Sigmoid colon (tissue), 7 donors: ENCODE data around the gene RAET1L. TPM values are rescaled to one million over a fixed set of nuclear protein-coding genes. Genes with fewer than 3 reads are reported as not detected.
A peak's percentile ranks its signal among the peaks of the same experiment; 100 is the strongest.
"Not testable (repeated sequence)": the region's sequence is repeated elsewhere in the genome, so short reads cannot be mapped to it uniquely, and the experiment has no call there.

Source experiments
- DNase-seq: peaks from one replicate; pipeline ENCODE4 v3.0.0-alpha.2; 2019
- H3K27ac ChIP-seq, 4 donors: fragments of 200-600 bp; sonication (generic); one replicate each; pipeline ENCODE4 v1.5.1; 2016 to 2019; ENCODE audit warnings: mild to moderate bottlenecking in 1 of 4
- H3K27me3 ChIP-seq, 3 donors: fragments of 200-600 bp; sonication (generic); one replicate each; pipeline ENCODE4 v1.5.1; 2019; ENCODE audit warnings: mild to moderate bottlenecking in 1 of 3
- H3K36me3 ChIP-seq, 4 donors: fragments of 200-600 bp; sonication (generic); one replicate each; pipeline ENCODE4 v1.5.1; 2016 to 2019
- H3K4me1 ChIP-seq, 4 donors: fragments of 200-600 bp; sonication (generic); one replicate each; pipeline ENCODE4 v1.5.1; 2017 to 2019
- H3K4me3 ChIP-seq, 4 donors: fragments of 200-600 bp; sonication (generic); one replicate each; pipeline ENCODE4 v1.5.1; 2017 to 2019; ENCODE audit warnings: mild to moderate bottlenecking in 2 of 4, moderate library complexity in 1 of 4
- H3K9me3 ChIP-seq, 4 donors: fragments of 200-600 bp in 3 of 4; sonication (generic) in 3 of 4; one replicate each; pipeline versions ENCODE4 v1.5.1 to v1.6.1; 2013 to 2019
- EP300 ChIP-seq, 4 donors: sonication (generic); formaldehyde crosslinking; IDR thresholded peaks; one replicate each; pipeline ENCODE4 v1.6.1; 2017; ENCODE audit warnings: antibody characterized with exemption in 4 of 4
- POLR2A ChIP-seq, 2 donors: fragments of 450-650 bp; IDR thresholded peaks; one replicate each; pipeline ENCODE4 v1.6.1; 2016; ENCODE audit warnings: antibody characterized with exemption in 2 of 2, mild to moderate bottlenecking in 2 of 2, moderate library complexity in 2 of 2
- POLR2AphosphoS5 ChIP-seq, 4 donors: sonication (generic); formaldehyde crosslinking; IDR thresholded peaks; one replicate each; pipeline ENCODE4 v1.6.1; 2017; ENCODE audit warnings: antibody characterized with exemption in 4 of 4
- WGBS, 2 donors: extraction: QIAGEN DNeasy Blood & Tissue Kit; methylation state at CpG; one replicate each; pipeline ENCODE4 v1.1.7; 2013; 5-methylcytosine and 5-hydroxymethylcytosine counted together
- intact Hi-C: fragments of 100-400 bp; cut with DNase I; formaldehyde crosslinking; loops from one replicate; pipeline ENCODE4 v1.15.1; 2023
- polyA plus RNA-seq, 3 donors: library from polyadenylated mRNA; stranded (reverse); fragments of 200-250 nt; gene quantifications; one replicate each; pipeline ENCODE4 v1.2.3, GENCODE V29; 2013
- total RNA-seq, 4 donors: library from RNA; depleted of rRNA; stranded (reverse); fragments of >200 nt; gene quantifications; one replicate each; pipeline ENCODE4 v1.1.0, GENCODE V29; 2016
- TF ChIP-seq, protein P1 (sequence below), 4 experiments: fragments of 450-650 bp in 3 of 4; fragments of 200-600 bp in 1 of 4; IDR thresholded peaks; one replicate each; pipeline ENCODE4 v1.5.1; 2016 to 2019; ENCODE audit warnings: antibody characterized with exemption in 4 of 4, mild to moderate bottlenecking in 3 of 4, moderate library complexity in 2 of 4
- donor health status: healthy with polysubstance abuse.
- donor health status: Bipolar disorder and iron deficiency.
- donor health status: healthy.

The RAET1L gene, protein sequence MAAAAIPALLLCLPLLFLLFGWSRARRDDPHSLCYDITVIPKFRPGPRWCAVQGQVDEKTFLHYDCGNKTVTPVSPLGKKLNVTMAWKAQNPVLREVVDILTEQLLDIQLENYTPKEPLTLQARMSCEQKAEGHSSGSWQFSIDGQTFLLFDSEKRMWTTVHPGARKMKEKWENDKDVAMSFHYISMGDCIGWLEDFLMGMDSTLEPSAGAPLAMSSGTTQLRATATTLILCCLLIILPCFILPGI
- not detected for total RNA-seq
- not detected for polyA plus RNA-seq

DNA sequence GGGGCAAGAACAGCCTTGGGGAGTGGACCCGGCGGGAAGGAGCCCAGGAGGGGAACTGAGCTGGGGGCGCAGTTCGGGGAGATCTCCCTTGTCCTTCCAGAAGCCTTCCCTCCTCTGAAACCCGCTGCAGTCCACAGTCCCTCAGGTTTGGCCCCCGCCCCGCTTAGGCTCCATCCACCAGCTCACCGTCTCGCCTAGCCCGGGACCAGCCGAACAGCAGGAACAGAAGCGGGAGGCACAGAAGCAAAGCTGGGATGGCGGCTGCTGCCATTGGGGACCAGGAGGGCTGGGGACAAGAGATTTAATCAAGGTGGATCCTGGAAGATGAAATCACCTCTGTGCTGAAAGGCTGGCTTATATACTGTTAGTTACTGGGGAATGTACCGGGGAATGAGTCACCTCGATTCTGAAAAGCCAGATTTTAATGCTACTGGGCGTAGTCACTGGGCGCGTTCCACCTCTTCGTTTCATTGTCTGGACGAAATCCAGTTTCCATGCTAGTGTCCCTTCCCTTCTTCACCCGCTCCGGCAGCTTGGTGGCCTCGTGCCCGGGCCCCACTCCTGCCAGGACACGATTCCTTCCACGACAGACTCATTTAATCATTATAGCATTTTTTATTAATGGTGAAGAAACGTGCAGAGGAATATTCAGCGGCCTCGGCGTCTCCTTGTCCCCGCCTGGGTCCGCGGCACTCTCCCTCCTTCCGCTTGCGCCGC is at the start of gene RAET1L:
RAET1L (minus strand) TSS at position 332 of the 717 bp plus-strand sequence; CDS start at position 271, 61 bp downstream.
- TF ChIP-seq, protein P1, sequence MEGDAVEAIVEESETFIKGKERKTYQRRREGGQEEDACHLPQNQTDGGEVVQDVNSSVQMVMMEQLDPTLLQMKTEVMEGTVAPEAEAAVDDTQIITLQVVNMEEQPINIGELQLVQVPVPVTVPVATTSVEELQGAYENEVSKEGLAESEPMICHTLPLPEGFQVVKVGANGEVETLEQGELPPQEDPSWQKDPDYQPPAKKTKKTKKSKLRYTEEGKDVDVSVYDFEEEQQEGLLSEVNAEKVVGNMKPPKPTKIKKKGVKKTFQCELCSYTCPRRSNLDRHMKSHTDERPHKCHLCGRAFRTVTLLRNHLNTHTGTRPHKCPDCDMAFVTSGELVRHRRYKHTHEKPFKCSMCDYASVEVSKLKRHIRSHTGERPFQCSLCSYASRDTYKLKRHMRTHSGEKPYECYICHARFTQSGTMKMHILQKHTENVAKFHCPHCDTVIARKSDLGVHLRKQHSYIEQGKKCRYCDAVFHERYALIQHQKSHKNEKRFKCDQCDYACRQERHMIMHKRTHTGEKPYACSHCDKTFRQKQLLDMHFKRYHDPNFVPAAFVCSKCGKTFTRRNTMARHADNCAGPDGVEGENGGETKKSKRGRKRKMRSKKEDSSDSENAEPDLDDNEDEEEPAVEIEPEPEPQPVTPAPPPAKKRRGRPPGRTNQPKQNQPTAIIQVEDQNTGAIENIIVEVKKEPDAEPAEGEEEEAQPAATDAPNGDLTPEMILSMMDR (IDR thresholded peaks at IDR 0.05): no peak
- TF ChIP-seq POLR2AphosphoS5 (IDR thresholded peaks at IDR 0.05) (no peak), EP300 (IDR thresholded peaks at IDR 0.05) (no peak), POLR2A (IDR thresholded peaks at IDR 0.05) (no peak)
- 3 to 6% methylated on average over 36 of the region's 36 CpGs for WGBS, 2 donors
- Histone ChIP-seq H3K36me3 (no peaks in the 10 kb centered on the region), H3K4me3 (peak within 1 kb of the TSS in 3 of 4 donors; percentile 7 to 42 (median 39)), H3K9me3 (no peaks in the 10 kb centered on the region), H3K27me3 (peaks cover 7 to 41% (median 22%) of the 10 kb centered on the region in 3 donors), H3K27ac (no peak within 1 kb of the TSS), H3K4me1 (peaks cover 0 to 15% (median 14%) of the 10 kb centered on the region in 4 donors)
- intact Hi-C loops: no loop called here
- DNase-seq: no peak

DNA sequence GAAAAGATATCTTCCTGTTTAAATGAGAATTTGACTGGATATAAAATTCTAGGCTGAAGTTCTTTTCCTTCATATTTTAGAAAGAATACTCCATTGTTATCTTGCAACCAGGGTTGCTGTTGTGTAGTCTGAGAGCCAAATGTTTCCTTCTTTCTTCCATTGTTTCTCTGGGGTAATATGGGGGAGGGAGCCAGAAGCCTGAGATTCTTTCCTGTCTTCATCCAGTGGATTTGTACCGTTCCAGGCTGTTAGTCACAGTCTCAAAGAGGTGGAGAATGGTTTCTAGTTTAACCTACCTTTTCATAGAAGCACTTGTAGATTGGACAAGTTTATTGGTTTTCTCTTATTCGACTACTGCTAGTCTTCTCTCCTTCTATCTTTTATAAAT is 49.7 kb upstream of the RAET1L start:
- Histone ChIP-seq H3K9me3 (no peaks in the 10 kb centered on the region), H3K36me3 (no peaks in the 10 kb centered on the region), H3K4me1 (no peaks in the 10 kb centered on the region), H3K27me3 (no peaks in the 10 kb centered on the region), H3K27ac (no peak overlapping the region), H3K4me3 (no peak overlapping the region)
- DNase-seq: no peak
- intact Hi-C loops: no loop called here
- WGBS, 2 donors: 21 to 60% methylated on average over 2 of the region's 2 CpGs
- TF ChIP-seq, protein P1 (IDR thresholded peaks at IDR 0.05): no peak
- TF ChIP-seq EP300 (IDR thresholded peaks at IDR 0.05) (no peak), POLR2A (IDR thresholded peaks at IDR 0.05) (no peak), POLR2AphosphoS5 (IDR thresholded peaks at IDR 0.05) (no peak)

DNA sequence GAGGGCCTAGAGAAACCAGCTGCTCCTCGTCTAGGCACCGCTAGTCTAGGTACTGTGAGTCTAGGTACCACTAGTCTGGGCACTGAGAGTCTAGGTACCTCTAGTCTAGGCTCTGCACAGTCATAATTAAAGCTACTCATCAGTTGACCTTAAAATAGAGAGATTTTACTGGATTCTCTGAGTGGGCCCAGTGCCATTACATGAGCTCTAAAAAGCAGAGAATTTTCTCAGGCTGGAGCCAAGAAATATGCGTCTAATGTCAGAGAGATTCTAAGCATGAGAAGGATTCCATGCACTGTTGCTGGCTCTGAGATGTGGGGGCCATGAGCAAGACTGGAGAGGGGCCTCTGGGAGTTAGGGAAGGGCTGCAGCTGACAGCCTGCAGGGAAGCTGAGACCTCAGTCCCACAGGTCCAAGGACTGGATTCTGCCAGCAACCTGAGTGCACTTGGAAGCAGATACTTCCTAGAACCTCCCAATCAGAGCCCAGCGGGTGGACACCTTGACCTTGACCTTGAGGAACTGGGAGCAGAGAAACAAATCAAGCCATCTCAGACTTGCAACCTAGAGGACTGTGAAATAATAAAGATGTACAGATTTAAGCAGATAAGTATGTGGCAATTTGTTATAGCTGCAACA is 49.2 kb upstream of the RAET1L start:
- H3K4me3 ChIP-seq, H3K27ac ChIP-seq, intact Hi-C loops, H3K4me1 ChIP-seq, DNase-seq, H3K27me3 ChIP-seq, H3K9me3 ChIP-seq, H3K36me3 ChIP-seq: not testable (repeated sequence)
- WGBS, 2 donors: 86 to 90% methylated on average over 4 of the region's 4 CpGs

DNA sequence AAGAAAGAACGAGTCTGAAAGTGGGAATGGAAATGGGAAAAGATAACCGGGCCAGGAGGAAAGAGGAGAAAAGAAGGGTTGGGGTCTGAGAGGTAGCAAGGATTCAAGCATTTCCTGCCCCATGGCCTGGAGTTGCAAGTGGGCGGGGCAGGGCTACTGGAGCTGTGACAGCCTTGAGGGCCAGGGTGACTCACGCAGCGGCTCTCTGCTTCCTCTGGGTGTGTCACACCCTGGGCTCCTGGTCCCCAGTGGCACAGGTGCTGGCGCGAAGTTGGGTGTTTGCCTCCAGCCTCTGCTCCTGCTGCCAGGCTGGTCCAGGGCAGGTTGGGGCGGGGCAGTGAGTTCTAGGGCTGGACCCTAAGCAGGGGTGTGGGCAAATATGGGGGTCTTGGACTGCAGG is 46.9 kb upstream of the RAET1L start:
- DNase-seq: no peak
- Histone ChIP-seq H3K4me1 (peaks cover 0 to 15% (median 11%) of the 10 kb centered on the region in 4 donors), H3K27me3 (no peaks in the 10 kb centered on the region), H3K36me3 (no peaks in the 10 kb centered on the region), H3K27ac (no peak overlapping the region), H3K4me3 (no peak overlapping the region), H3K9me3 (no peaks in the 10 kb centered on the region)
- TF ChIP-seq EP300 (IDR thresholded peaks at IDR 0.05): no peak
- no peak for TF ChIP-seq POLR2A (IDR thresholded peaks at IDR 0.05)
- TF ChIP-seq POLR2AphosphoS5 (IDR thresholded peaks at IDR 0.05): no peak
- TF ChIP-seq, protein P1 (IDR thresholded peaks at IDR 0.05): no peak
- 12 to 61% methylated on average over 8 of the region's 8 CpGs for WGBS, 2 donors
- intact Hi-C loops: no loop called here

DNA sequence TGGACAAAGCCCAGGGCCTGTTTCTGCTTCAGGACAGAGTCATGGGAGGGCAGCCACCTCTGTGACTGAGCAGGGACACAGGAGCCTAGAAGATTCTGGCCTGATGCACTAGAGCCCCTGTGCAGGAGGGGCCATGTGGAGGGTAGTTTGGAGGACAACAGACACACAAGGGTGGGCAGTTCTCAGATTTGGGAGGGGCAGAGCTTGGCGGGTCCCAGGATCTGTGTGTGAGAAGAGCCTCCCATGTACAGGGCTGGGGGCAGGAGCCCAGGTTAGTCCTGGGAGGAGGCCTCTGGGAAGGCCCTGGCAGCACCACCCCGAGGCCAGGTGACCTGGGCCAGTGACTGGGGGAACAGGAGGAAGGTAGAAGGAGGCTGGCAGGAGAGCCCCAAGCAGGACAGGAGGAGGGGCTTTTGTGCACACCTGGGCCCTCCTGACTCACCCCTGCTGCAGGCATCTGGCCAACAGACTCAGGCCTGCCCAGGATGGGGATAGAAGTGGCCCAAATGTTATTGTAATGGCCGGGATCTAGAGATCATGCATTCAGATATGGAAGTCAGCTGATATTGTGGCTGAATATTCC is 45.0 kb upstream of the RAET1L start:
- 65 to 84% methylated on average over 3 of the region's 3 CpGs for WGBS, 2 donors
- intact Hi-C loops: no loop called here
- Histone ChIP-seq H3K36me3 (no peaks in the 10 kb centered on the region), H3K27me3 (peaks cover 0 to 4% (median 0%) of the 10 kb centered on the region in 3 donors), H3K9me3 (no peaks in the 10 kb centered on the region), H3K27ac (no peak overlapping the region), H3K4me1 (peaks cover 0 to 15% (median 11%) of the 10 kb centered on the region in 4 donors), H3K4me3 (no peak overlapping the region)
- no peak for DNase-seq
- TF ChIP-seq EP300 (IDR thresholded peaks at IDR 0.05) (no peak), POLR2A (IDR thresholded peaks at IDR 0.05) (no peak), POLR2AphosphoS5 (IDR thresholded peaks at IDR 0.05) (no peak)
- TF ChIP-seq, protein P1 (IDR thresholded peaks at IDR 0.05): no peak
